Epidermal melanocyte (primary cell): ENCODE data around the gene TWIST2.

Source experiments
- DNase-seq: peaks from one replicate; pipeline ENCODE4 v3.0.0; 2011; ENCODE audit warnings: low spot score; ENCODE audit not compliant: insufficient read length

TWIST2 gene

DNA sequence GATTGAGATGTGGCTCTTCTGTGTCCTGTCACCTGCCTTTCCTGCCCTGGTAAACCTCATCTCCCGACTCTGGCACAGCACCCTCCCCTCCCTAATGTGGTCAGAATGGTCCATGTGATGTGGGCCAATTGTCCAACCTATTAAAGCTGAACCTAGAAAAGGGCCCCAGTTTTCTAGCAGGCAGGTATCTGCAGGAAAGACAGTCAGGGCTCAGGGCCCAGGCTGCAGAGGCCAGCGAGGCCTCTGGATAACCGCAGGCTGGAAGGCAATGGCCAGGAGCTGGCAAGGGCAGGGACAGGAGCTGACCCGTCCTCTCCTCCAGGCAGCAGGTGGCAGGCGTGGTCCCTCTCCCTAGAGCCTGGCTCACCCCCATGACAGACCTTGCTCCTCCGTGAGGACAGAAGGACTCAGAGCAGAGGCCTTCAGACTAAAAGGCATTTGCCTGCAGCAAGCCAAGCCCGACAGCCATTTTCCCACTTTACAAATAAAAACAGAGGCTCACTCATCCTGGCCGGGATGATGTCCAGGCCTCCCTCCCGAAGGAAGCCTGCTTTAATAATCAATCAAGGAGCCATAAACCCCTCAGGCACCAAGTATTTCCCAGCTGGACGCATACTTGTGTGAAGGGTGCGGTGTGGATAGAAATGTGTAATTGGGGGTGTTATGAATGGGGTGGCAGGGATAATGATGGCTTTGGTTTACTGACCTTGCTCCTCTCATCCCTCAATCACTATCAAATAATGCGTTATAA lies 107.1 kb downstream of the TWIST2 start:
- DNase-seq = no peak

DNA sequence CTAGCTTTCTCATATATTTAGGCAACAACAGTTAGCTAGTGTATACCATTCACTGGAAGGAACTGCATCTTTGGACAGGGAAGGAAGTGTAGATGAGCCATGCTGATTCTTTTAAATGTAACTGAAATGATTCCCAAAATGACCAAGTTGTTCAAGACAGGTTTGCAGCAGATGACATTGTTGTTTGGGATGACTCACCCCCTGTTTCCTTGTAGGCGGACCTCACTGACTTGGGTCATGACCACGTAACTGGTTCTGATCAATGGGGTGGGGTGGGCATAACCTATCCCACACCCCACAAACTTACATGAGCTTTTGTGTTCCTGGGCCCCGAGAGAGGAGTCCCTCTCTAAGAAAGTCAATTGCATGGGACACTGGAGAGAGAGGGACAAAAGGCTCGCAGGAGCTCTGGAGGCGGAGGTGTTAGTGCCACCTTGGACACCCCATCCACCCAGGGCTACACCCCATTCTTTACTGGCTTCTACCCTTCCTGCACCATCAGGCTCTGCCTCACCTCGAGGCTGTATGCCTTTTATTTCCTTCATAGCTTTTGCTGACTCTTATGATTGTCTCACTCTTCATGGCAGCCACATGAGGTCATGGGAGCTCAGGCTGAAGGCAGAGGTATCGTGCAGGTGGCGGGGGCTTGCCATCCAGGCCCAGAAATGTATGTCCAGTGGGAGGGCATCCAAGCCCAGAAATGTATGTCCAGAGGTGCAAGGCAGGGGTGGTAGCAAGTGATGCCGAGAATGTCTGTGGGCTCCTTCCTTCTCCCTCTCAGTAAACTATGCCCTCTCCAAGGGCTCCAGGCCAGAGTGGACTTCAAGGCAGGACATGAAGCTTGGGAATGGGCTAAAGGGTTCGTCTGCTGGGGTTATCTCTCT lies 108.0 kb downstream of the TWIST2 start:
- DNase-seq = no peak

DNA sequence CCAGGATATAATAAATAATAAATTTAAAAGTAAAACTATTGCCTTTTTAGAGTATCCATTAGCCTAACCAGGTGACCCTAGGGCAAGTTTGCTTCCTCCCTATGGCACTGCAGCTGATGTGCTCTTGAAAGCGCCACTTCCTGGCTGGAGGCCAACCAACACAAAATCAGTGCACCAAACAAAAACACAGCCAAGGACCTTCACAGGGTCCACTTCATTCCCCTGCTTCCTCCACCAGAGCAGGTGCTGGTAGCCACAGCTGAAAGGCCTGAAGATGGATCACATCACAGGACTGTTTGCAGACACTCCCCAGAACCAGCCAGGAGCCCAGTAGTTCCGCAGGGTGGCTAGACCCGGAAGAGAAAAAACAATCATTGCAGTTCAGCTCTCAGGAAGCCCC lies 108.8 kb downstream of the TWIST2 start:
- DNase-seq = no peak
